NCI-H748 (cell line): ENCODE measurements around the gene C6orf132.
"Not testable (repeated sequence)": the region's sequence is repeated elsewhere in the genome, so short reads cannot be mapped to it uniquely, and the experiment has no call there.

ENCODE experiments used
- DNase-seq: peaks from one replicate; lab custom pipeline; 2025; ENCODE audit not compliant: unreplicated experiment; lab: John Stamatoyannopoulos, UW

C6orf132 gene

GRCh38 chr6:42142118-42142835, at the start of gene C6orf132:
C6orf132 (minus strand) TSS chr6:42142620; CDS start chr6:42142444, 176 bp downstream.
- peak; percentile 80 for DNase-seq

- DNase-seq, result no peak
Measured at GRCh38 chr6:42190554-42191183, 48.2 kb upstream of the C6orf132 start.

GRCh38 chr6:42188406-42188805, 46.0 kb upstream of the C6orf132 start:
- DNase-seq, result no peak

GRCh38 chr6:42185597-42185996, 43.2 kb upstream of the C6orf132 start:
- DNase-seq, result no peak

GRCh38 chr6:42184475-42184874, 42.1 kb upstream of the C6orf132 start:
- DNase-seq, result no peak

- no peak for DNase-seq
Measured at GRCh38 chr6:42182101-42182500, 39.7 kb upstream of the C6orf132 start.

GRCh38 chr6:42179945-42180313, 37.5 kb upstream of the C6orf132 start:
- no peak for DNase-seq

- no peak for DNase-seq
Measured at GRCh38 chr6:42179261-42179944, 37.0 kb upstream of the C6orf132 start.

- DNase-seq, result no peak
Measured at GRCh38 chr6:42177514-42178364, 35.3 kb upstream of the C6orf132 start.

- no peak for DNase-seq
Measured at GRCh38 chr6:42176981-42177380, 34.6 kb upstream of the C6orf132 start.

- no peak for DNase-seq
Measured at GRCh38 chr6:42175860-42176259, 33.4 kb upstream of the C6orf132 start.

GRCh38 chr6:42173101-42173500, 30.7 kb upstream of the C6orf132 start, which contains the start of gene GUCA1A:
GUCA1A (plus strand) TSS chr6:42173364; CDS start chr6:42173614, 250 bp downstream.
- DNase-seq, result no peak

GRCh38 chr6:42171813-42172581, 29.6 kb upstream of the C6orf132 start:
- peak; percentile 84 for DNase-seq

GRCh38 chr6:42169780-42170179, 27.4 kb upstream of the C6orf132 start:
- DNase-seq, result not testable (repeated sequence)

GRCh38 chr6:42168650-42169049, 26.2 kb upstream of the C6orf132 start:
- no peak for DNase-seq

GRCh38 chr6:42166444-42167141, 24.2 kb upstream of the C6orf132 start:
- DNase-seq, result peak; percentile 83

- no peak for DNase-seq
Measured at GRCh38 chr6:42165016-42165415, 22.6 kb upstream of the C6orf132 start.

GRCh38 chr6:42163981-42164380, 21.6 kb upstream of the C6orf132 start:
- no peak for DNase-seq

GRCh38 chr6:42162812-42163211, 20.4 kb upstream of the C6orf132 start:
- no peak for DNase-seq

GRCh38 chr6:42162384-42162783, 20.0 kb upstream of the C6orf132 start:
- no peak for DNase-seq
